ENCODE measurements around the gene FGR. TPM values are rescaled to one million over a fixed set of nuclear protein-coding genes. Genes with fewer than 3 reads are reported as not detected.
A peak's percentile ranks its signal among the peaks of the same experiment; 100 is the strongest.

The FGR gene
- total RNA-seq, 2 donors from 2014 or later: 17.0 to 21.5 TPM

GRCh38 chr1:27652111-27652864 is 17.3 kb upstream of the FGR start:
- no peak overlapping the region for H3K27ac ChIP-seq
- H3K4me1 ChIP-seq (ENCODE audit: control insufficient read depth in 1 of 2, low read depth in 2 of 2): peaks cover 15 to 28% of the 10 kb centered on the region in 2 donors
- TF ChIP-seq CTCF (IDR thresholded peaks at IDR 0.05): no peak
- DNase-seq (ENCODE audit: low spot score): no peak
- H3K36me3 ChIP-seq: no peaks in the 10 kb centered on the region
- no peaks in the 10 kb centered on the region for H3K27me3 ChIP-seq (replicated peaks; ENCODE audit: insufficient read depth)
- ATAC-seq (ENCODE audit: insufficient number of reproducible peaks, low FRiP score, low read depth): no peak
- no peak overlapping the region for H3K4me3 ChIP-seq
- no peaks in the 10 kb centered on the region for H3K9me3 ChIP-seq

- H3K27ac ChIP-seq: no peak overlapping the region
Measured at GRCh38 chr1:27650539-27651175, 15.7 kb upstream of the FGR start.

GRCh38 chr1:27650171-27650538 is 15.2 kb upstream of the FGR start:
- Histone ChIP-seq H3K36me3 (no peaks in the 10 kb centered on the region), H3K9me3 (no peaks in the 10 kb centered on the region), H3K27me3 (replicated peaks; ENCODE audit: insufficient read depth) (no peaks in the 10 kb centered on the region), H3K4me3 (no peak overlapping the region), H3K4me1 (ENCODE audit: control insufficient read depth in 1 of 2, low read depth in 2 of 2) (peaks cover 12 to 20% of the 10 kb centered on the region in 2 donors), H3K27ac (no peak overlapping the region)
- TF ChIP-seq CTCF (IDR thresholded peaks at IDR 0.05): no peak
- no peak for ATAC-seq (ENCODE audit: insufficient number of reproducible peaks, low FRiP score, low read depth)
- DNase-seq (ENCODE audit: low spot score): no peak

More at GRCh38 chr1:27650539-27651175, 15.7 kb upstream of the FGR start:
- no peaks in the 10 kb centered on the region for H3K9me3 ChIP-seq
- H3K36me3 ChIP-seq: no peaks in the 10 kb centered on the region
- H3K4me1 ChIP-seq (ENCODE audit: control insufficient read depth in 1 of 2, low read depth in 2 of 2): peaks cover 12 to 20% of the 10 kb centered on the region in 2 donors
- no peak overlapping the region for H3K4me3 ChIP-seq
- H3K27me3 ChIP-seq (replicated peaks; ENCODE audit: insufficient read depth): no peaks in the 10 kb centered on the region
- no peak for ATAC-seq (ENCODE audit: insufficient number of reproducible peaks, low FRiP score, low read depth)
- no peak for TF ChIP-seq CTCF (IDR thresholded peaks at IDR 0.05)
- DNase-seq (ENCODE audit: low spot score): no peak

DNA sequence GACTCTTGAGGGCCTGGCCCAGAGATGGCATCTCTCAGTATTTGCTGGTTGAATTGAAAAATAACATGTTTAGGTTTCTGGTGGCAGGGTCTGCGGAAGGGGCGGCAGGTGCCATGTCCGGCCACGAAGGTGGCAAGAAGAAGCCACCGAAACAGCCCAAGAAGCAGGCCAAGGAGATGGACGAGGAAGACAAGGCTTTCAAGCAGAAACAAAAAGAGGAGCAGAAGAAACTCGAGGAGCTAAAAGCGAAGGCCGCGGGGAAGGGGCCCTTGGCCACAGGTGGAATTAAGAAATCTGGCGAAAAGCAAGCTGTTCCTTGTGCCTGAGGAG is 14.3 kb upstream of the FGR start:
- peaks cover 12 to 20% of the 10 kb centered on the region in 2 donors for H3K4me1 ChIP-seq (ENCODE audit: control insufficient read depth in 1 of 2, low read depth in 2 of 2)
- no peak for DNase-seq (ENCODE audit: low spot score)
- ATAC-seq (ENCODE audit: insufficient number of reproducible peaks, low FRiP score, low read depth): no peak
- H3K36me3 ChIP-seq: no peaks in the 10 kb centered on the region
- no peaks in the 10 kb centered on the region for H3K9me3 ChIP-seq
- no peaks in the 10 kb centered on the region for H3K27me3 ChIP-seq (replicated peaks; ENCODE audit: insufficient read depth)
- TF ChIP-seq CTCF (IDR thresholded peaks at IDR 0.05): no peak
- H3K27ac ChIP-seq: no peak overlapping the region
- H3K4me3 ChIP-seq: no peak overlapping the region

DNA sequence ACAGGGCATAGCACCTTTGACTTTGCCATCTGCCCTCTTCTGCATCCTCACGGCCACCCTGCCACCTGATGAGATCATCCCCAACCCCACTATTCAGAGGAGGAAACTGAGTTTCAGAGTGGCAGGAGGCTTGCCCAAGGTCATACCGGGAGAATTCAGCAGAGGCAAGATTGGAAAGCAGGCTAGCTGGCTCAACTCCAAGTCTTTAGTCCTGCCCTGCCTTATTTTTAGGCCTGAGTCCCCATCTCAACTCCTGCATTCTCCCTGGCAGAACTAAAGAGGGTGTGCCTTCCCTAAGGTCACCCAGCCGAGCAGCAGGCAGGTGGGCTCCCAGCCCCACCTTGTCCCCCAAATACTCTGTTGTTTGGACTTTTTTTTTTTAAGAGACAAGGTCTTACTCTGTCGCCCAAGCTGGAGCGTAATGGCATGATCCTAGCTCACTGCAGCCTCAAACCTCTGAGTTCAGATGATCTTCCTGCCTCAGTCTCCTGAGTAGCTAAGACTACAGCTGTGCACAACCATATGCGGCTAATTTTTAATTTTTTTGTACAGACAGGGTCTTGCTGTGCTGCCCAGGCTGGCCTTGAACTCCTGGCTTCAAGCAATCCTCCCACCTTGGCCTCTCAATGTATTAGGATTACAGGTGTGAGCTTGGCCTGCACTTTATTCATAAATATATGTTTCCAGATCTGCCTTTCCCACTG is 13.8 kb upstream of the FGR start:
- no peak for TF ChIP-seq CTCF (IDR thresholded peaks at IDR 0.05)
- H3K4me1 ChIP-seq (ENCODE audit: control insufficient read depth in 1 of 2, low read depth in 2 of 2): peaks cover 12 to 20% of the 10 kb centered on the region in 2 donors
- no peaks in the 10 kb centered on the region for H3K36me3 ChIP-seq
- ATAC-seq (ENCODE audit: insufficient number of reproducible peaks, low FRiP score, low read depth) (peak; percentile 55), DNase-seq (ENCODE audit: low spot score) (no peak)
- no peaks in the 10 kb centered on the region for H3K27me3 ChIP-seq (replicated peaks; ENCODE audit: insufficient read depth)
- no peak overlapping the region for H3K27ac ChIP-seq
- no peak overlapping the region for H3K4me3 ChIP-seq
- no peaks in the 10 kb centered on the region for H3K9me3 ChIP-seq
